ENCODE measurements around the gene SLC30A9. TPM values are rescaled to one million over a fixed set of nuclear protein-coding genes. Genes with fewer than 3 reads are reported as not detected.

Gene SLC30A9
- polyA plus RNA-seq, 2 of the 4 experiments (the other 2 are of a cell fraction): 28.7 to 57.6 TPM

- no peak for DNase-seq (ENCODE audit: low read depth in 1 of 2, low spot score in 1 of 2)
- H3K4me2 ChIP-seq: no peak overlapping the region
- H3K4me3 ChIP-seq: no peak overlapping the region
- H3K9me3 ChIP-seq: no peaks in the 10 kb centered on the region
- TF ChIP-seq HOXB13 (CRISPR knock-in tag; IDR thresholded peaks at IDR 0.05; ENCODE audit: low read depth): no peak
- no peak for TF ChIP-seq POLR2AphosphoS2 (conservative IDR thresholded peaks at IDR 0.05; ENCODE audit: low read length)
- TF ChIP-seq CHD2 (IDR thresholded peaks at IDR 0.05; ENCODE audit: low read length, partially characterized antibody): no peak
- TF ChIP-seq SMC3 (IDR thresholded peaks at IDR 0.05): no peak
- no peak for TF ChIP-seq CTCF (IDR thresholded peaks at IDR 0.05)
- no peak for TF ChIP-seq EHF (CRISPR knock-in tag; IDR thresholded peaks at IDR 0.05)
- no peak for TF ChIP-seq RFX5 (IDR thresholded peaks at IDR 0.05)
- TF ChIP-seq RAD21 (conservative IDR thresholded peaks at IDR 0.05 in 1 of 2, IDR thresholded peaks at IDR 0.05 in 1 of 2): no peak
- no peak for TF ChIP-seq USF2 (IDR thresholded peaks at IDR 0.05)
- TF ChIP-seq HOXA7 (CRISPR knock-in tag; IDR thresholded peaks at IDR 0.05): no peak
- no peak for TF ChIP-seq REST (IDR thresholded peaks at IDR 0.05)
- TF ChIP-seq NR3C1 (IDR thresholded peaks at IDR 0.05): no peak
- TF ChIP-seq TFCP2L1 (CRISPR knock-in tag; IDR thresholded peaks at IDR 0.05): no peak
- no peak for TF ChIP-seq KDM5A (IDR thresholded peaks at IDR 0.05)
- TF ChIP-seq CBX2 (IDR thresholded peaks at IDR 0.05; ENCODE audit: borderline replicate concordance, low read depth): no peak
- no peak for TF ChIP-seq MYC (IDR thresholded peaks at IDR 0.05; ENCODE audit: borderline replicate concordance, low read length)
- no peak for TF ChIP-seq EHMT2 (IDR thresholded peaks at IDR 0.05; ENCODE audit: low read depth)
- ChIA-PET POLR2A (no interaction called here), CTCF (no interaction called here)
- FAIRE-seq: no peak
- no peak overlapping the region for H3K27ac ChIP-seq
- 40% methylated on average over 3 of the region's 3 CpGs for WGBS (ENCODE audit: missing lambda C conversion rate)
- H3K4me1 ChIP-seq: no peaks in the 10 kb centered on the region
- ATAC-seq: no peak
These were observed 12.6 kb upstream of the SLC30A9 start for GRCh38 chr4:41977709-41978108.

- no peak for DNase-seq (ENCODE audit: low read depth in 1 of 2, low spot score in 1 of 2)
- CTCF ChIA-PET: no interaction called here
- POLR2A ChIA-PET: no interaction called here
- no peak within 1 kb of the TSS for H3K4me2 ChIP-seq
- H3K27ac ChIP-seq: no peak within 1 kb of the TSS
- no peaks in the 10 kb centered on the region for H3K9me3 ChIP-seq
- no peak for ATAC-seq
- no peaks in the 10 kb centered on the region for H3K4me1 ChIP-seq
- 84% methylated on average over 12 of the region's 12 CpGs for WGBS (ENCODE audit: missing lambda C conversion rate)
- no peak for FAIRE-seq
- no peak within 1 kb of the TSS for H3K4me3 ChIP-seq
- TF ChIP-seq ZC3H11A (IDR thresholded peaks at IDR 0.05): no peak
- TF ChIP-seq CHD2 (IDR thresholded peaks at IDR 0.05; ENCODE audit: low read length, partially characterized antibody): no peak
- TF ChIP-seq JUN (IDR thresholded peaks at IDR 0.05): no peak
- no peak for TF ChIP-seq NR3C1 (IDR thresholded peaks at IDR 0.05)
- TF ChIP-seq HES2 (IDR thresholded peaks at IDR 0.05): no peak
- TF ChIP-seq MAX (IDR thresholded peaks at IDR 0.05): no peak
- TF ChIP-seq POLR2A (IDR thresholded peaks at IDR 0.05; ENCODE audit: low read length): no peak
- no peak for TF ChIP-seq NPAS2 (CRISPR knock-in tag; IDR thresholded peaks at IDR 0.05; ENCODE audit: borderline replicate concordance)
- TF ChIP-seq FOXS1 (CRISPR knock-in tag; IDR thresholded peaks at IDR 0.05): no peak
- TF ChIP-seq BCL3 (IDR thresholded peaks at IDR 0.05): no peak
- no peak for TF ChIP-seq KDM5A (IDR thresholded peaks at IDR 0.05)
- TF ChIP-seq EP300 (IDR thresholded peaks at IDR 0.05): no peak
- no peak for TF ChIP-seq EHMT2 (IDR thresholded peaks at IDR 0.05; ENCODE audit: low read depth)
- no peak for TF ChIP-seq RNF2 (IDR thresholded peaks at IDR 0.05; ENCODE audit: borderline replicate concordance, low read depth)
- no peak for TF ChIP-seq PBX3 (IDR thresholded peaks at IDR 0.05)
- TF ChIP-seq MAZ (IDR thresholded peaks at IDR 0.05; ENCODE audit: borderline replicate concordance, low read depth, low read length): no peak
- no peak for TF ChIP-seq BHLHE40 (IDR thresholded peaks at IDR 0.05; ENCODE audit: low read depth, low read length)
- no peak for TF ChIP-seq CHD4 (IDR thresholded peaks at IDR 0.05; ENCODE audit: borderline replicate concordance)
These were observed 8.9 kb upstream of the SLC30A9 start, which contains the start of gene DCAF4L1 for GRCh38 chr4:41981456-41981855. DCAF4L1 (plus strand) TSS chr4:41981756; CDS start chr4:41981793, 37 bp downstream.
